ENCODE measurements around the gene STPG4. TPM values are rescaled to one million over a fixed set of nuclear protein-coding genes. Genes with fewer than 3 reads are reported as not detected.
"Not testable (repeated sequence)": the region's sequence is repeated elsewhere in the genome, so short reads cannot be mapped to it uniquely, and the experiment has no call there.

Gene STPG4
- total RNA-seq, 1 donor from 2014 or later = under 0.01 TPM

GRCh38 chr2:47189635-47190034 lies 34.5 kb upstream of the STPG4 start:
- Histone ChIP-seq H3K4me3 (ENCODE audit: low read depth, low read length) (no peak overlapping the region), H3K27me3 (ENCODE audit: control insufficient read depth, insufficient read depth, low read length) (no peaks in the 10 kb centered on the region), H3K36me3 (ENCODE audit: control insufficient read depth, insufficient read depth, low read length) (no peaks in the 10 kb centered on the region)
- TF ChIP-seq, protein P1, sequence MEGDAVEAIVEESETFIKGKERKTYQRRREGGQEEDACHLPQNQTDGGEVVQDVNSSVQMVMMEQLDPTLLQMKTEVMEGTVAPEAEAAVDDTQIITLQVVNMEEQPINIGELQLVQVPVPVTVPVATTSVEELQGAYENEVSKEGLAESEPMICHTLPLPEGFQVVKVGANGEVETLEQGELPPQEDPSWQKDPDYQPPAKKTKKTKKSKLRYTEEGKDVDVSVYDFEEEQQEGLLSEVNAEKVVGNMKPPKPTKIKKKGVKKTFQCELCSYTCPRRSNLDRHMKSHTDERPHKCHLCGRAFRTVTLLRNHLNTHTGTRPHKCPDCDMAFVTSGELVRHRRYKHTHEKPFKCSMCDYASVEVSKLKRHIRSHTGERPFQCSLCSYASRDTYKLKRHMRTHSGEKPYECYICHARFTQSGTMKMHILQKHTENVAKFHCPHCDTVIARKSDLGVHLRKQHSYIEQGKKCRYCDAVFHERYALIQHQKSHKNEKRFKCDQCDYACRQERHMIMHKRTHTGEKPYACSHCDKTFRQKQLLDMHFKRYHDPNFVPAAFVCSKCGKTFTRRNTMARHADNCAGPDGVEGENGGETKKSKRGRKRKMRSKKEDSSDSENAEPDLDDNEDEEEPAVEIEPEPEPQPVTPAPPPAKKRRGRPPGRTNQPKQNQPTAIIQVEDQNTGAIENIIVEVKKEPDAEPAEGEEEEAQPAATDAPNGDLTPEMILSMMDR (IDR thresholded peaks at IDR 0.05; ENCODE audit: insufficient read depth, low read length, severe bottlenecking) = no peak
- DNase-seq (ENCODE audit: low read depth) (peak; percentile 72), FAIRE-seq (no peak)

GRCh38 chr2:47187069-47187468 lies 32.0 kb upstream of the STPG4 start:
- DNase-seq (ENCODE audit: low read depth) = no peak
- Histone ChIP-seq H3K4me3 (ENCODE audit: low read depth, low read length) (no peak overlapping the region), H3K36me3 (ENCODE audit: control insufficient read depth, insufficient read depth, low read length) (no peaks in the 10 kb centered on the region), H3K27me3 (ENCODE audit: control insufficient read depth, insufficient read depth, low read length) (no peaks in the 10 kb centered on the region)
- TF ChIP-seq, protein P1 (IDR thresholded peaks at IDR 0.05; ENCODE audit: insufficient read depth, low read length, severe bottlenecking) = no peak
- no peak for FAIRE-seq

DNA sequence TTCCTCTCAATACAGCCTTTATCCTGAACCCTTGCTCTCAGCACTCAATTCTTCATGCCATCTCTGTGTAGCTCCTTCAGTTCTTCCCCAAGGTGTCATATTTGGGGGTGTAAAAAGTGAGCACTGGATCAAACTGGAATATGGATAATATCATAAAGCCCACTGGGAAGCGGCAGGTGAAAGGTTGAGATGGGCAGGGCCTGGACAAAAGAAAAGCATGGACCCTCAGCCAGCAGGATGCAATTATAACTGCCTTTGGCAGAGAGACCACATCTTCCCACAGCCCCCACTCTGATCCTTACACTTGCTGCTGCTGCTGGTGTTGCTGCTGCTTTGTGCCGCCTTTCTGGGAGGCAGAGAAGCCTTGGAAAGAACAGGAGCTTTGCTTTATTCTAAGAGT lies 31.2 kb upstream of the STPG4 start:
- no peak for FAIRE-seq
- TF ChIP-seq, protein P1 (IDR thresholded peaks at IDR 0.05; ENCODE audit: insufficient read depth, low read length, severe bottlenecking) = no peak

GRCh38 chr2:47185098-47185497 lies 30.0 kb upstream of the STPG4 start:
- not testable (repeated sequence) for H3K36me3 ChIP-seq (ENCODE audit: control insufficient read depth, insufficient read depth, low read length); H3K4me3 ChIP-seq (ENCODE audit: low read depth, low read length); H3K27me3 ChIP-seq (ENCODE audit: control insufficient read depth, insufficient read depth, low read length); FAIRE-seq; DNase-seq (ENCODE audit: low read depth)

More for the DNA sequence above, 31.2 kb upstream of the STPG4 start:
- Histone ChIP-seq H3K27me3 (ENCODE audit: control insufficient read depth, insufficient read depth, low read length) (no peaks in the 10 kb centered on the region), H3K4me3 (ENCODE audit: low read depth, low read length) (no peak overlapping the region), H3K36me3 (ENCODE audit: control insufficient read depth, insufficient read depth, low read length) (no peaks in the 10 kb centered on the region)
- no peak for DNase-seq (ENCODE audit: low read depth)

DNA sequence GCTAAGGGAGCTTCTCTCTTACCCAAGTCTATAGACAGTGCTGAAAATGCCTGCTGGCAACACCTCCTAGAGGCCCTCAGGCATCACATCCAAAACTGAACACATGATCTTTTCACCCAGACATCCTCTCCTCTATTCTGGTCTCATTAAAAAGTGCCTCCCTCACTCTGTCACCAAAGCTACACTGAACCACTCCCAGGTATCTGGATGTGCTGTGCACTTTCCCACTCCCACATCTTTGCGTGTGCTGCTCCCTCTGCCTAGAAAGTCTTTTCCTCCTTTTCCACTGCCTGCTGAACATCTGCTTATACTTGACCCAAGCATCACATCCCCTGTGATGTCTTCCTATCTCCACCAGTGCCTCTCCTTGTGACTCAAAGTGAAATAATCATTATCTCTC lies 26.1 kb upstream of the STPG4 start:
- TF ChIP-seq, protein P1 (IDR thresholded peaks at IDR 0.05; ENCODE audit: insufficient read depth, low read length, severe bottlenecking) = no peak
- no peak for DNase-seq (ENCODE audit: low read depth)
- Histone ChIP-seq H3K36me3 (ENCODE audit: control insufficient read depth, insufficient read depth, low read length) (no peaks in the 10 kb centered on the region), H3K27me3 (ENCODE audit: control insufficient read depth, insufficient read depth, low read length) (no peaks in the 10 kb centered on the region), H3K4me3 (ENCODE audit: low read depth, low read length) (no peak overlapping the region)
- no peak for FAIRE-seq

DNA sequence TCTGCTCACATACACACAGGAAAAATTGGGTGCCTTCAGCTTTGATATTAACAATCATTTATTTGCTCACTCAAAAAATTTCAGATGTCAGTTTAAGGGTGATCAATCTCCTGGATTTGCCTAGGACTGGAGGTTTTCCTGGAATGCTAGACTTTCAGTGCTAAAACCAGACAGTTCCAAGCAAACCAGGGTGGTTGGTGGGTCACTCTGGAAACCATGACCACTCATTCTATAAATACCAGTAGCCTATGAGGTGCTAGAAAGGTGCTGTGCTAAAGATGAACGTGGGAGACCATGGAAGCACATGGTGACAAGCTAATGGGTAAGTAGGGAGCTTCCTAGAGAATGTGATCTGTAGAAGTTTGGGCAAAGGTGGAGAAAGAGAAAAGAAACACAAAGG lies 25.4 kb upstream of the STPG4 start:
- DNase-seq (ENCODE audit: low read depth) = no peak
- TF ChIP-seq, protein P1 (IDR thresholded peaks at IDR 0.05; ENCODE audit: insufficient read depth, low read length, severe bottlenecking) = no peak
- Histone ChIP-seq H3K4me3 (ENCODE audit: low read depth, low read length) (no peak overlapping the region), H3K36me3 (ENCODE audit: control insufficient read depth, insufficient read depth, low read length) (no peaks in the 10 kb centered on the region), H3K27me3 (ENCODE audit: control insufficient read depth, insufficient read depth, low read length) (no peaks in the 10 kb centered on the region)
- FAIRE-seq = no peak

All from bronchial epithelial cell (primary cell).